Measurements from ENCODE around the gene SLIRP.

GRCh38 chr14:77660754-77661153 is 47.1 kb upstream of the SLIRP start:
- TF ChIP-seq POLR2A (IDR thresholded peaks at IDR 0.05) (no peak), CTCF (IDR thresholded peaks at IDR 0.05) (no peak)

Data from prostate gland (tissue), 2 donors.